CD8-positive, alpha-beta memory T cell (primary cell): ENCODE data around the gene PA2G4. TPM values are rescaled to one million over a fixed set of nuclear protein-coding genes. Genes with fewer than 3 reads are reported as not detected.

Experiments used
- CTCF ChIA-PET: fragments of 350-600 bp; sonication (Branson Sonifier 250); formaldehyde crosslinking; loops from one replicate; lab custom pipeline; 2021; ENCODE audit warnings: antibody characterized with exemption; lab: Charles Lee
- POLR2A ChIA-PET: fragments of 350-600 bp; sonication (Branson Sonifier 250); formaldehyde crosslinking; loops from one replicate; lab custom pipeline; 2021; ENCODE audit warnings: antibody characterized with exemption; lab: Charles Lee
- DNase-seq, 5 donors: peaks; one replicate each; pipeline versions ENCODE4 v3.0.0 to v3.0.0-alpha.2; 2020 to 2022; ENCODE audit warnings: mixed read lengths in 1 of 5
- H3K27ac ChIP-seq: one replicate; pipeline ENCODE4 v1.7.0; 2013; ENCODE audit warnings: low read depth, mild to moderate bottlenecking, low read length, moderate library complexity
- H3K27me3 ChIP-seq: 2 replicates; pipeline ENCODE4 v1.7.0; 2013; ENCODE audit warnings: low read length, mild to moderate bottlenecking; ENCODE audit not compliant: insufficient read depth, poor library complexity, severe bottlenecking
- H3K36me3 ChIP-seq: 2 replicates; pipeline ENCODE4 v1.7.0; 2013; ENCODE audit warnings: mild to moderate bottlenecking, low read length, moderate library complexity; ENCODE audit not compliant: insufficient read depth
- H3K4me1 ChIP-seq: 2 replicates; pipeline ENCODE4 v1.7.0; 2013; ENCODE audit warnings: mild to moderate bottlenecking, low read length, moderate library complexity; ENCODE audit not compliant: insufficient read depth
- H3K4me3 ChIP-seq: 2 replicates; pipeline ENCODE4 v1.7.0; 2013; ENCODE audit warnings: mild to moderate bottlenecking, low read length
- H3K9me3 ChIP-seq: 2 replicates; pipeline ENCODE4 v1.7.0; 2013; ENCODE audit warnings: mild to moderate bottlenecking, low read length
- H3K27ac Mint-ChIP-seq, 8 donors: one replicate each; pipeline ENCODE4 v1.8.0; 2020 to 2021; ENCODE audit warnings: mixed read lengths in 8 of 8, mild to moderate bottlenecking in 6 of 8, inconsistent platforms in 3 of 8, moderate library complexity in 3 of 8
- H3K27me3 Mint-ChIP-seq, 2 donors: one replicate each; pipeline ENCODE4 v1.8.0; 2020 to 2021; ENCODE audit warnings: mixed read lengths in 2 of 2, mild to moderate bottlenecking in 1 of 2, moderate library complexity in 1 of 2
- H3K36me3 Mint-ChIP-seq, 3 donors: one replicate each; pipeline ENCODE4 v1.8.0; 2020 to 2021; ENCODE audit warnings: mixed read lengths in 3 of 3, inconsistent platforms in 1 of 3, mild to moderate bottlenecking in 1 of 3
- H3K4me1 Mint-ChIP-seq, 3 donors: one replicate each; pipeline ENCODE4 v1.8.0; 2020 to 2021; ENCODE audit warnings: mixed read lengths in 3 of 3, inconsistent platforms in 1 of 3, mild to moderate bottlenecking in 1 of 3
- H3K4me3 Mint-ChIP-seq, 7 donors: one replicate each; pipeline ENCODE4 v1.8.0; 2020 to 2021; ENCODE audit warnings: mixed read lengths in 7 of 7, mild to moderate bottlenecking in 6 of 7, moderate library complexity in 4 of 7, inconsistent platforms in 2 of 7
- H3K9me3 Mint-ChIP-seq, 5 donors: one replicate each; pipeline ENCODE4 v1.8.0; 2020 to 2022; ENCODE audit warnings: mixed read lengths in 5 of 5, mild to moderate bottlenecking in 3 of 5, moderate library complexity in 2 of 5, inconsistent platforms in 1 of 5
- polyA plus RNA-seq: library from polyadenylated mRNA; unstranded; fragments of 300-500 nt; fragmentation: Illumina TruSeq; gene quantifications from one replicate; pipeline ENCODE4 v1.2.3, GENCODE V29; 2021
- total RNA-seq, 2 experiments: library from RNA; stranded (reverse); gene quantifications; one replicate each; pipeline ENCODE4 v1.2.3, GENCODE V29; 2021

Gene PA2G4
- total and polyA plus RNA-seq, 3 experiments from 2014 or later: 249 to 504 (median 468) TPM

DNA sequence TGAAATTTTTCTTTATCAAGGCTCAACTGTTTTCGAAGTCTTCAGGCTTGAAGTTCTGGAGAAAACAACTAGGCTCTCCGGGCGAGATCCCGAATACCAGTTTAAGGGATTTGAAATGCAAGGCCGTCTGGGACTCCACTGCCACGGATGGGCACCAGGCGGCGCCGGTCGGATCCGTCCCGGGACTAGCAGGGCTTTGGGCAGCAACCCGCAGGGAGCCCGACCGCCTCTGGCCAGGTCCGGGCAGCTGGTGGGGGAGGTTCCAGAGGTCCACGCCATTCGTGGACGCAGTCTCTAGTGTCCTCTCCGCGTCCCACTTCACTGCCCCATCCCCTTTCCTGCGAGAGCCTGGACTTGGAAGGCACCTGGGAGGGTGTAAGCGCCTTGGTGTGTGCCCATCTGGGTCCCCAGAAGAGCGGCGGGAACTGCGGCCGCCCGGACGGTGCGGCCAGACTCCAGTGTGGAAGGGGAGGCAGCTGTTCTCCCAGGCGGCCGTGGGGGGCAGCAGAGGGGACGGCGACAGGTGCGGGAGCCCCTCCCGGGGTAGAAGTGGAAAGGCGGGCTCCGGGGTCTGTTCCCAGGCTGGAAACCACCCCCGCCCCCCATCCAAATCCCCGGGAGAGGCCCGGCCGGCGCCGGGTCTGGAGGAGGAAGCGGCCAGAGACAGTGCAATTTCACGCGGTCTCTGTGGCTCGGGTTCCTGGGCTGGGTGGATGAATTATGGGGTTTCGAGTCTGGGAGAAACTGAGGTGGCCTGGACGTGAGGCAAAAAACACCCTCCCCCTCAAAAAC lies 25.2 kb upstream of the PA2G4 start:
- no peaks in the 10 kb centered on the region for H3K36me3 ChIP-seq
- H3K9me3 Mint-ChIP-seq: no peaks in the 10 kb centered on the region
- peak overlapping the region; percentile 83 for H3K4me3 ChIP-seq
- peak overlapping the region in 6 of 8 donors; percentile 10 to 70 (median 50) for H3K27ac Mint-ChIP-seq
- H3K4me3 Mint-ChIP-seq: peak overlapping the region; percentile 84 to 94 (median 86)
- peaks cover 3 to 24% (median 4%) of the 10 kb centered on the region in 3 donors for H3K4me1 Mint-ChIP-seq
- H3K27me3 Mint-ChIP-seq: peaks cover 7 to 12% of the 10 kb centered on the region in 2 donors
- peak; percentile 37 to 70 (median 42) for DNase-seq
- peaks cover 0 to 1% (median 0%) of the 10 kb centered on the region in 3 donors for H3K36me3 Mint-ChIP-seq
- POLR2A ChIA-PET: interaction anchor here (1.4 to 2.2 kb wide), 2 partner anchors 25 to 39 kb away, joined by 4 to 9 read pairs; partner anchors contain the start of genes PA2G4 and ZC3H10
- peak overlapping the region; percentile 38 for H3K27ac ChIP-seq
- CTCF ChIA-PET: interaction anchor here (0.7 to 1.6 kb wide), 12 partner anchors 10 to 83 kb away, joined by 3 to 8 read pairs (median 3); partner anchors contain the start of genes PA2G4, RPL41 and ZC3H10
- no peaks in the 10 kb centered on the region for H3K9me3 ChIP-seq
- H3K27me3 ChIP-seq: peaks cover 6% of the 10 kb centered on the region
- peaks cover 5% of the 10 kb centered on the region for H3K4me1 ChIP-seq

DNA sequence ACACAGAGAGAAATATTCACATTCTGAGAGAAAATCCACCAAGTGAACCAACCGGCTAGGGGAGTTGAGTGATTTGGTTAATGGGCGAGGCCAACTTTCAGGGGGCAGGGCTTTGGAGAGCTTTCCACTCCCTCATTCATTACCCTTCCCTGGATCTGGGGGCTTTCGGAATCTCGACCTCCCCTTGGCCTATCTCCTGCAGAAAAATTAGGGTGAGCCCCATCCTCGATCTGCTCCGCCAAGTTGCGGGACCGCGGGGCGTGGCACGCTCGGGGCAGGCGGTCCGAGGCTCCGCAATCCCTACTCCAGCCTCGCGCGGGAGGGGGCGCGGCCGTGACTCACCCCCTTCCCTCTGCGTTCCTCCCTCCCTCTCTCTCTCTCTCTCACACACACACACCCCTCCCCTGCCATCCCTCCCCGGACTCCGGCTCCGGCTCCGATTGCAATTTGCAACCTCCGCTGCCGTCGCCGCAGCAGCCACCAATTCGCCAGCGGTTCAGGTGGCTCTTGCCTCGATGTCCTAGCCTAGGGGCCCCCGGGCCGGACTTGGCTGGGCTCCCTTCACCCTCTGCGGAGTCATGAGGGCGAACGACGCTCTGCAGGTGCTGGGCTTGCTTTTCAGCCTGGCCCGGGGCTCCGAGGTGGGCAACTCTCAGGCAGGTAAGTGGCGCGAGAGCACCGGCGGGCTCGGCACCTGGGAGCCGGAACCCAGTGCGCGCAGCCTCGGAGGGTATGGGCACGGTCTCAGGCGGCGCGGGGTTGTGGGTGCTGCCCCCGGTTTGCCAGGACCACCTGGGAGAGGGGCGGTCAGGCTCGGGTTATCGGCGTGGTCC lies 24.4 kb upstream of the PA2G4 start, which contains the start of gene ERBB3:
Gene ERBB3, plus strand, starts transcription at position 443 of the 833 bp plus-strand sequence. Its CDS starts 136 bp downstream, at position 579.
- H3K4me3 Mint-ChIP-seq: peak within 1 kb of the TSS; percentile 84 to 94 (median 86)
- peak within 1 kb of the TSS; percentile 83 for H3K4me3 ChIP-seq
- POLR2A ChIA-PET: interaction anchor here (1.4 to 2.2 kb wide), 2 partner anchors 24 to 38 kb away, joined by 4 to 9 read pairs; partner anchors contain the start of genes PA2G4 and ZC3H10
- no peaks in the 10 kb centered on the region for H3K36me3 ChIP-seq
- no peaks in the 10 kb centered on the region for H3K9me3 ChIP-seq
- H3K27ac Mint-ChIP-seq: peak within 1 kb of the TSS in 6 of 8 donors; percentile 7 to 70 (median 46)
- peak; percentile 31 to 72 (median 52) for DNase-seq
- H3K4me1 Mint-ChIP-seq: peaks cover 3 to 24% (median 4%) of the 10 kb centered on the region in 3 donors
- CTCF ChIA-PET: interaction anchor here (0.7 to 1.6 kb wide), 10 partner anchors 9 to 82 kb away, joined by 3 to 8 read pairs (median 3); partner anchors contain the start of genes PA2G4, RPL41 and ZC3H10
- peaks cover 6% of the 10 kb centered on the region for H3K27me3 ChIP-seq
- peaks cover 7 to 13% of the 10 kb centered on the region in 2 donors for H3K27me3 Mint-ChIP-seq
- H3K9me3 Mint-ChIP-seq: no peaks in the 10 kb centered on the region
- H3K27ac ChIP-seq: peak within 1 kb of the TSS; percentile 38
- peaks cover 5% of the 10 kb centered on the region for H3K4me1 ChIP-seq
- peaks cover 0 to 1% (median 0%) of the 10 kb centered on the region in 3 donors for H3K36me3 Mint-ChIP-seq

DNA sequence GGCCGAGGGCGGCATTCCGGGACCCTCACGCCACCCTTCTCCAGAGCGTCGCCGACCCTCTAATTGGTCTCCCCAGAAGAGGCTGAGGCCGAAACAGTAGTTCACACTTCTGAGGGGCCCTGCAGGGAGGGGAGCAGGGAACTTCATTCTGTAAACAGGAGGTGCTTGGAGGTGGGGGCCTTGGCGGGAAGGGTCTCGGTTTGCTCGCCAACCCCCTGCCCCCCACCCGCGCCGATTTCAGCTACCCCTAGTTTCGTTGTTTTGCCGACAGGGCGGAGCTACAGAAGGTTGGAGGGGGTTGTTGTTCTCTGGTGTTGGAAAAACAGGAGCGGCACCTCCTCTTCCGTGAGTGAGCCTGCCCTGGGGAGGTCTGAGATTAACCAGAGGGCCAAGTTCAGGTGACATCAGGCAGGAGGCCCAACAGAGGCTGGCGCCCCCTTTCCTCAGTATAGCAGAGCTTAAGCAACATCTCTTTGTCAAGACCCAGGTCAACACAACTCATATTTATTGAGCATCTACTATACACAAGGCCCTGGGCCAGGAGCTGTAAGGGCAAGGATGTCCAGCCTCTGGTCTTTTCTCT lies 23.7 kb upstream of the PA2G4 start:
- H3K4me1 Mint-ChIP-seq: peaks cover 3 to 24% (median 4%) of the 10 kb centered on the region in 3 donors
- Histone ChIP-seq H3K4me1 (peaks cover 5% of the 10 kb centered on the region), H3K27ac (no peak overlapping the region), H3K27me3 (peaks cover 6% of the 10 kb centered on the region), H3K9me3 (no peaks in the 10 kb centered on the region), H3K4me3 (peak overlapping the region; percentile 83), H3K36me3 (no peaks in the 10 kb centered on the region)
- no peak for DNase-seq
- ChIA-PET POLR2A (interaction anchor here (0.7 to 2.2 kb wide), 4 partner anchors 23 to 38 kb away, joined by 3 to 9 read pairs (median 4); partner anchors contain the start of genes PA2G4, RPL41 and ZC3H10), CTCF (interaction anchor here (1.0 to 1.1 kb wide), 2 partner anchors 13 to 44 kb away, joined by 3 read pairs; no protein-coding TSS in a partner anchor)
- H3K9me3 Mint-ChIP-seq: no peaks in the 10 kb centered on the region
- peak overlapping the region in 1 of 8 donors; percentile 42 for H3K27ac Mint-ChIP-seq
- H3K4me3 Mint-ChIP-seq: peak overlapping the region; percentile 84 to 94 (median 86)
- peaks cover 7 to 13% of the 10 kb centered on the region in 2 donors for H3K27me3 Mint-ChIP-seq
- peaks cover 0 to 1% (median 0%) of the 10 kb centered on the region in 3 donors for H3K36me3 Mint-ChIP-seq

DNA sequence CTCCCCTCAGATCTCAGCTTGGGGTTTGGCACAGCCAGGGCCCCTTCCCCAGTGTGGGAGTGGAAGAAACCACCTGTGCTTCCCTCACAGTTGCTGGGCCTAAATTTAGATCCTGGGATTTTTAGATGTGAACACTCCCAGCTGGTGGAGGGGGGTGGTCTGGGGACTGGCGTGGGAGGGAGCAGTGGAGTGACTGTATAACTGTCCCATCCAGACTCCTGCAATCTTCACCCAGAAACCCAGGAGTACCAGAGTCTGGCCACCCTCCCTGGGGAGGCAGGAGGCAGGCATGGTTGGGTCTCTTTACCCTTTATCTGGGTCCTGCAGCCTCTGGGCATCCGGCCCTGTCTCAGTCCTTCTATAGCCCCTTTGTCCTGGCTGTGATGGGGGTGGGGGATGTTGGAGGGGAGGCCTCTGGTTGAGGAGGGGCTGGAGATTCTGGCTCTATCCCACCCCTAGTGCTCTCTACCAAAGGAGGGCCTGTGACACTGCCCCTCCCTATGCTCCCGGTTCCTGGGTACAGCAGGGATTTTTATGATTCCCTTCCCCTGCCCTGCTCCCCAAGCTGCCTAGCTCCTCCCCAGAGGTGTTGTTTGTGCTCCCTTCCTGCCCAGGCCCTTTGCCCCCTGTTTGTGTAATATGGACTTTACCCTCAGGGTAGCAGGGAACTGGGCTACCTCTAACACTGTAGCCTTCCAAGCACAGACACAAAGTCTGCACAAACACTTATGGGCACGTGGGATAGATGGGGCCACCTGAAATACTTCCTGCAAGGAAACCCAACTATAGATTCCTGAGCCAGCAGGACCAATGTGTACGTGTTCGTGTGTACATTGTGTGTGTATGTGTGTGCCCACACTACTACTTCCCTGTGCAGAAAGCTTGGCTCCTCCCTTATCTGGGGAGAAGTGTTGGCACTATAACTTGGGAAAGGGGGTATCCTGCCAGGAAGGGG lies 22.7 kb upstream of the PA2G4 start:
- Histone ChIP-seq H3K4me3 (no peak overlapping the region), H3K27me3 (peaks cover 6% of the 10 kb centered on the region), H3K27ac (no peak overlapping the region), H3K36me3 (no peaks in the 10 kb centered on the region), H3K4me1 (peaks cover 5% of the 10 kb centered on the region), H3K9me3 (no peaks in the 10 kb centered on the region)
- POLR2A ChIA-PET: interaction anchor here (0.8 kb wide), 1 partner anchor 20 kb away, joined by 4 read pairs; no protein-coding TSS in a partner anchor
- H3K9me3 Mint-ChIP-seq: no peaks in the 10 kb centered on the region
- peak overlapping the region in 5 of 7 donors; percentile 83 to 87 (median 86) for H3K4me3 Mint-ChIP-seq
- H3K36me3 Mint-ChIP-seq: peaks cover 0 to 1% (median 0%) of the 10 kb centered on the region in 3 donors
- DNase-seq: no peak
- peaks cover 7 to 15% of the 10 kb centered on the region in 2 donors for H3K27me3 Mint-ChIP-seq
- H3K4me1 Mint-ChIP-seq: peaks cover 3 to 24% (median 4%) of the 10 kb centered on the region in 3 donors
- H3K27ac Mint-ChIP-seq: no peak overlapping the region
- CTCF ChIA-PET: interaction anchor here (1.0 to 1.1 kb wide), 2 partner anchors 14 to 43 kb away, joined by 3 read pairs; no protein-coding TSS in a partner anchor

DNA sequence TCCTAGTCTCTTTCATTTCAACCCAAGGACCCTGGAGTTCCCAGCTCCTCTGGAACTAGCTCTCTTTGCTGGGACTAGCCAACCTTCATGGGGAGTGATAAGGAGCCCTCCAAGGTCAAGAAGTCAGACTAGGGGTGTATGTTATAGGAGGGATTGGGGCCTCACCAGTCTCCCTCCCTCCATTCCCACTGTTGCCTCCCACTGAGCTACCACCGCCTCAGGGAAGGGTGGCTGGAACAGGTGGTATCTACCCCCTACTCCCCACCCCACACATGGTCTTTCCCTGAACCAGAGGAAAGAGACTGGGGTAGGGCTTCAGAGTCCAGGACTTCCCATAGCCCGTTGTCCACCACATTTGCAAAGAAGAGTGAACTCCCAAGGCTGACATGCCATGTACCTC lies 22.0 kb upstream of the PA2G4 start:
- Histone ChIP-seq H3K36me3 (no peaks in the 10 kb centered on the region), H3K27me3 (peaks cover 6% of the 10 kb centered on the region), H3K27ac (no peak overlapping the region), H3K4me3 (no peak overlapping the region), H3K4me1 (peaks cover 5% of the 10 kb centered on the region), H3K9me3 (no peaks in the 10 kb centered on the region)
- H3K4me3 Mint-ChIP-seq: peak overlapping the region in 1 of 7 donors; percentile 83
- H3K4me1 Mint-ChIP-seq: peaks cover 3 to 24% (median 4%) of the 10 kb centered on the region in 3 donors
- ChIA-PET CTCF (no interaction called here), POLR2A (interaction anchor here (0.8 kb wide), 1 partner anchor 20 kb away, joined by 4 read pairs; no protein-coding TSS in a partner anchor)
- no peaks in the 10 kb centered on the region for H3K9me3 Mint-ChIP-seq
- DNase-seq: no peak
- H3K36me3 Mint-ChIP-seq: peaks cover 0 to 1% (median 0%) of the 10 kb centered on the region in 3 donors
- no peak overlapping the region for H3K27ac Mint-ChIP-seq
- peaks cover 7 to 15% of the 10 kb centered on the region in 2 donors for H3K27me3 Mint-ChIP-seq

DNA sequence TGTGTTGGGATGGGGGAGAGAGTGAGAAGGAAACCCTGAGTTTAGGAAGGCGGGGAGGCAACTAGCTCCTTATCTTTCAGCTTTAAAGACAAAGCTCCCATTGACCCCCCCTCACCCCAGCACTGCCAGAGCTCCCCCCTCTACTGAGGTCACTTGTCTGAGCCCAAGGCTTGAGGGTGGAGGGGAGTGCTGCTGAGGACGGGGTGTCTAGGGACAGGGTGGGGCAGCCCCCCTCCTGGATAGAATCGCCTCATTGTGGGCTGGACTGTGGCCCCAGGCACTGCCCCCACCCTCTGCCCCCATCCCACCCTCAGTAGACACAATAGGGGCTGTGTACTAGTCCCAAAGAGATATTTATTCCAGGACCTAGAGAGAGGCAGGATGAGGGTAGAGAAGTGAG lies 21.4 kb upstream of the PA2G4 start:
- POLR2A ChIA-PET: no interaction called here

More for the DNA sequence above, 21.4 kb upstream of the PA2G4 start:
- Histone ChIP-seq H3K27me3 (peaks cover 6% of the 10 kb centered on the region), H3K36me3 (no peaks in the 10 kb centered on the region), H3K27ac (no peak overlapping the region), H3K4me3 (no peak overlapping the region), H3K9me3 (no peaks in the 10 kb centered on the region), H3K4me1 (peaks cover 5% of the 10 kb centered on the region)
- H3K4me3 Mint-ChIP-seq: no peak overlapping the region
- H3K27ac Mint-ChIP-seq: peak overlapping the region in 1 of 8 donors; percentile 14
- peaks cover 3 to 24% (median 4%) of the 10 kb centered on the region in 3 donors for H3K4me1 Mint-ChIP-seq
- peaks cover 7 to 15% of the 10 kb centered on the region in 2 donors for H3K27me3 Mint-ChIP-seq
- no peak for DNase-seq
- CTCF ChIA-PET: no interaction called here
- no peaks in the 10 kb centered on the region for H3K9me3 Mint-ChIP-seq
- H3K36me3 Mint-ChIP-seq: peaks cover 0 to 1% (median 0%) of the 10 kb centered on the region in 3 donors
